Neural progenitor cell (in vitro differentiated cells): ENCODE data around the gene SS18L1. TPM values are rescaled to one million over a fixed set of nuclear protein-coding genes. Genes with fewer than 3 reads are reported as not detected.

ENCODE experiments used
- DNase-seq: peaks from one replicate; pipeline ENCODE4 v3.0.0-alpha.2; 2016; ENCODE audit warnings: low spot score
- H2AFZ ChIP-seq: fragments of 200-600 bp; sonication (generic); replicated peaks from 2 replicates; pipeline ENCODE4 v1.6.1; 2016; ENCODE audit warnings: antibody characterized with exemption
- H3F3A ChIP-seq: fragments of 200-600 bp; sonication (generic); 2 replicates; pipeline ENCODE4 v1.6.1; 2016; ENCODE audit warnings: antibody characterized with exemption, low read depth
- H3K27ac ChIP-seq: fragments of 200-600 bp; sonication (generic); 2 replicates; pipeline ENCODE4 v1.5.1; 2016; ENCODE audit warnings: mild to moderate bottlenecking
- H3K27me3 ChIP-seq: fragments of 200-600 bp; sonication (generic); 2 replicates; pipeline ENCODE4 v1.6.1; 2016; ENCODE audit warnings: mild to moderate bottlenecking, moderate library complexity
- H3K36me3 ChIP-seq: fragments of 200-600 bp; sonication (generic); 2 replicates; pipeline ENCODE4 v1.5.1; 2016
- H3K4me1 ChIP-seq: fragments of 200-600 bp; sonication (generic); 2 replicates; pipeline ENCODE4 v1.6.1; 2016; ENCODE audit warnings: mixed run types
- H3K4me2 ChIP-seq: fragments of 200-600 bp; sonication (generic); 2 replicates; pipeline ENCODE4 v1.6.1; 2016
- H3K4me3 ChIP-seq: fragments of 200-600 bp; sonication (generic); 2 replicates; pipeline ENCODE4 v1.5.1; 2016
- H3K79me2 ChIP-seq: fragments of 200-600 bp; sonication (generic); 2 replicates; pipeline ENCODE4 v1.6.1; 2016; ENCODE audit warnings: low read depth
- H3K9ac ChIP-seq: fragments of 200-600 bp; sonication (generic); 2 replicates; pipeline ENCODE4 v1.6.1; 2016
- H3K9me3 ChIP-seq: fragments of 200-600 bp; sonication (generic); 2 replicates; pipeline ENCODE4 v1.5.1; 2016; ENCODE audit warnings: low read depth
- H4K20me1 ChIP-seq: fragments of 200-600 bp; sonication (generic); 2 replicates; pipeline ENCODE4 v1.6.1; 2016; ENCODE audit warnings: low read depth
- H3K27ac Mint-ChIP-seq: 3 replicates; pipeline ENCODE4 v1.8.0; 2021; ENCODE audit warnings: mixed read lengths
- H3K27me3 Mint-ChIP-seq: 2 replicates; pipeline ENCODE4 v1.8.0; 2022; ENCODE audit warnings: low read depth, mild to moderate bottlenecking, inconsistent platforms, moderate library complexity, mixed read lengths; ENCODE audit not compliant: insufficient read depth
- H3K36me3 Mint-ChIP-seq: 3 replicates; pipeline ENCODE4 v1.8.0; 2021; ENCODE audit warnings: mixed read lengths
- H3K4me1 Mint-ChIP-seq: 3 replicates; pipeline ENCODE4 v1.8.0; 2021; ENCODE audit warnings: mixed read lengths
- H3K4me3 Mint-ChIP-seq: 3 replicates; pipeline ENCODE4 v1.8.0; 2021; ENCODE audit warnings: mild to moderate bottlenecking, moderate library complexity, mixed read lengths
- H3K9me3 Mint-ChIP-seq: 3 replicates; pipeline ENCODE4 v1.8.0; 2020; ENCODE audit warnings: mixed read lengths
- EZH2 ChIP-seq: fragments of 200-600 bp; sonication (generic); IDR thresholded peaks from 2 replicates; pipeline ENCODE4 v1.6.1; 2017; ENCODE audit warnings: antibody characterized with exemption, mild to moderate bottlenecking, moderate library complexity
- EZH2phosphoT487 ChIP-seq: fragments of 200-600 bp; sonication (generic); IDR thresholded peaks from 2 replicates; pipeline ENCODE4 v1.6.1; 2017; ENCODE audit warnings: antibody characterized with exemption
- total RNA-seq: library from RNA; depleted of rRNA; stranded (reverse); fragments of >200 nt; gene quantifications from 2 replicates; pipeline ENCODE4 v1.2.3, GENCODE V29; 2015; ENCODE audit warnings: low replicate concordance
- TF ChIP-seq, protein P1 (sequence below): fragments of 200-600 bp; sonication (generic); IDR thresholded peaks from 2 replicates; pipeline ENCODE4 v1.5.1; 2017; ENCODE audit warnings: antibody characterized with exemption, mild to moderate bottlenecking

The SS18L1 gene
- total RNA-seq, 1 donor from 2014 or later = 25.5 TPM

DNA sequence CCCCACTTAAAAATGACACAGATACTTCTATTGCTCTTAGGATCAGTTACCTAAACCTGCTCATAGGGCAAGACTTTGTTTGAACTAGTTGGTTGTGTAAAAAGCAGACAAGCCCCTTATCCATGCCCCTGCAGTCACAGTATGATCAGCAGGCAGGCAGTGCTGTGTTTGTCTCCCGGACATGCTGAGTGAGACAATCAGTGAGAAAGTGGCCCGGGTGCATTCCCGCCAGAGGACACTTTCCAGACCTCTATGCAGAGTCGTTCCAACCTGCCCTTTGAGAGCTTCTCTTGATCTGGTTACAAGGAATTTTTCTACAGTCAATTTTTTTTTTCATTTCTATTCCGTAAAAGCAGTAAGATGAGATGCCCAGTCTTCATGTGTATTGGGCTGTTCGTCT lies 15.1 kb upstream of the SS18L1 start:
- Histone ChIP-seq H3F3A (peaks cover 9% of the 10 kb centered on the region), H3K4me2 (no peak overlapping the region), H3K36me3 (peaks cover 8% of the 10 kb centered on the region), H3K9ac (no peak overlapping the region), H3K4me3 (no peak overlapping the region), H2AFZ (no peak overlapping the region), H3K27ac (no peak overlapping the region), H3K4me1 (peaks cover 10% of the 10 kb centered on the region), H3K27me3 (no peaks in the 10 kb centered on the region), H3K79me2 (peaks cover 65% of the 10 kb centered on the region), H3K9me3 (no peaks in the 10 kb centered on the region), H4K20me1 (peaks cover 93% of the 10 kb centered on the region)
- TF ChIP-seq, protein P1, sequence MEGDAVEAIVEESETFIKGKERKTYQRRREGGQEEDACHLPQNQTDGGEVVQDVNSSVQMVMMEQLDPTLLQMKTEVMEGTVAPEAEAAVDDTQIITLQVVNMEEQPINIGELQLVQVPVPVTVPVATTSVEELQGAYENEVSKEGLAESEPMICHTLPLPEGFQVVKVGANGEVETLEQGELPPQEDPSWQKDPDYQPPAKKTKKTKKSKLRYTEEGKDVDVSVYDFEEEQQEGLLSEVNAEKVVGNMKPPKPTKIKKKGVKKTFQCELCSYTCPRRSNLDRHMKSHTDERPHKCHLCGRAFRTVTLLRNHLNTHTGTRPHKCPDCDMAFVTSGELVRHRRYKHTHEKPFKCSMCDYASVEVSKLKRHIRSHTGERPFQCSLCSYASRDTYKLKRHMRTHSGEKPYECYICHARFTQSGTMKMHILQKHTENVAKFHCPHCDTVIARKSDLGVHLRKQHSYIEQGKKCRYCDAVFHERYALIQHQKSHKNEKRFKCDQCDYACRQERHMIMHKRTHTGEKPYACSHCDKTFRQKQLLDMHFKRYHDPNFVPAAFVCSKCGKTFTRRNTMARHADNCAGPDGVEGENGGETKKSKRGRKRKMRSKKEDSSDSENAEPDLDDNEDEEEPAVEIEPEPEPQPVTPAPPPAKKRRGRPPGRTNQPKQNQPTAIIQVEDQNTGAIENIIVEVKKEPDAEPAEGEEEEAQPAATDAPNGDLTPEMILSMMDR = no peak
- TF ChIP-seq EZH2 (no peak), EZH2phosphoT487 (no peak)
- Mint-ChIP-seq H3K9me3 (no peaks in the 10 kb centered on the region), H3K4me3 (no peak overlapping the region), H3K27ac (no peak overlapping the region), H3K27me3 (peaks cover 18% of the 10 kb centered on the region), H3K4me1 (peaks cover 11% of the 10 kb centered on the region), H3K36me3 (peaks cover 54% of the 10 kb centered on the region)
- DNase-seq = no peak

DNA sequence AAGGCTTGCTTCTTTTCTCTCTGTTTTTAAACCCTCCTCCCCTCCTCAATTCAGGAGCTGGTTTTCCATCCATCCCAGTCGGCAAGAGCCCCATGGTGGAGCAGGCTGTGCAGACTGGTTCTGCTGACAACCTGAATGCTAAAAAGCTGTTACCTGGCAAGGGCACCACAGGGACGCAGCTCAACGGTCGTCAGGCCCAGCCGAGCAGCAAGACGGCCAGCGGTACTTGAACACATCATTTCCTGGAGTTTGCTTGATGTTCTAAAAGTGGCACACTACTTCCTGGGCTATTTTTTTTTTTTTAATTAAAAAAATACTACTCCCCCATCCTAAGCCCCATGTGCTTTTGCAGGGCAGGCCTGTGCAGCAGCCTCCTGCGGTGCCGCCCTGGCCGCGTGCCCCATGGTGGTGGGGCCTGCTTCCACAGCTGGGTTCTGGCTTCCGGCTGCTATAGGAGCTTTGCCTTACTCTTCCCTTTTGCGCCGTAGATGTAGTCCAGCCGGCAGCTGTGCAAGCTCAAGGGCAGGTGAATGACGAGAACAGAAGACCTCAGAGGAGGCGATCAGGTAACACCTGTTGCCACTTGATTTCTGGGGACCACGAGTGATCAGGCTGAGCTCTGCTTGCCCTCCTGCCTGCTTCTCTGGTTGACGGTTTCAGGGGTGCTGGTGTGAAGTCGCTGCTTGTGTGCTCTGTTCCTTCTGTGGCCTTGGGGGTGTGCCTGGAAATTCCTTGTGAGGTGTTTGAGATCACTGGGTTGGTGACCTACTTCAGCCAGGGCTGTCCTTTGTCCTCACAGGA lies 13.6 kb upstream of the SS18L1 start:
- Histone ChIP-seq H3K4me1 (no peaks in the 10 kb centered on the region), H3K79me2 (peaks cover 50% of the 10 kb centered on the region), H3F3A (peaks cover 13% of the 10 kb centered on the region), H3K9me3 (no peaks in the 10 kb centered on the region), H3K36me3 (peaks cover 8% of the 10 kb centered on the region), H3K27me3 (no peaks in the 10 kb centered on the region), H4K20me1 (peaks cover 93% of the 10 kb centered on the region), H3K27ac (no peak overlapping the region), H3K4me2 (no peak overlapping the region), H2AFZ (no peak overlapping the region), H3K4me3 (no peak overlapping the region), H3K9ac (no peak overlapping the region)
- no peak overlapping the region for H3K27ac Mint-ChIP-seq
- no peak overlapping the region for H3K4me3 Mint-ChIP-seq
- DNase-seq = no peak
- no peaks in the 10 kb centered on the region for H3K4me1 Mint-ChIP-seq
- TF ChIP-seq EZH2phosphoT487 (no peak), EZH2 (no peak)
- TF ChIP-seq, protein P1 = no peak
- peaks cover 50% of the 10 kb centered on the region for H3K36me3 Mint-ChIP-seq
- H3K9me3 Mint-ChIP-seq = no peaks in the 10 kb centered on the region
- peaks cover 16% of the 10 kb centered on the region for H3K27me3 Mint-ChIP-seq

DNA sequence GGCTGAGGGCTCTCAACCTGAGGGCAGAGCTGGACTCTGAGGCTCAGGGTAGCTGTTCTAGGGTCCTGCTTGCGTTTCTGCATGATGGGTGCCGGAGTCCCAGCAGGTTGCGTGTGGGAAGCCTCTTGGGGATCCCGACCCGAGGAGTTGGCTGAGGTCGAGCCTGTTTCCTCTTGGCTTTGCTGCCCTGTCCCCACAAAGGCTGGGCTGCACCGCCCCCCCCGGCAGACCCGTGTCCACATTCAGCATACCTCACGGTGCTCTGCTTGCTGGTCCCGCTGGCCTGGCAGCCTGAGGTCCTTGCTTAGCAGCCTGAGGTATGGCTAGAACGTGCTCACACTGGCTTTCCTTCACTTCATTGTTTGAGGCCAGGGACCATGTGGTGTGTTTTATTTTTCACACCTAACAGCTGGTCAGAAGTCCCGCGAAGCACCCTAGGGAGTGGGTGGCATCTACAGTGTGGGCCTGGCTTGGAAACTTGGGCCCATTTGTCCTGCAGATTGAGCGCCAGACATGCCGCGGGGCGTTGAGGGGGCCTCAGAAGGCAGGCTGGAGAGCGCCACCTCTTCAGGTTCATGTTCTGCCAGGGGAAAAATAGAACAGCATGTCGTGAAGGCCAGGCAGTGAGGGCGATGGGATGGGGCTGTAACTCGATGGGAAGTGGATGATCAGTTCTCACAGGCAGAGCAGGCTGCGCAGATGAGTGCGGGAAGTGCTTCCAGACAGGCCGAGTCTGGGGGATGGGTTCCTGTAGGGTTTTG lies 11.8 kb upstream of the SS18L1 start:
- H3K27ac ChIP-seq = no peak overlapping the region

More for the DNA sequence above, 11.8 kb upstream of the SS18L1 start:
- no peaks in the 10 kb centered on the region for H3K4me1 ChIP-seq
- no peaks in the 10 kb centered on the region for H3K9me3 ChIP-seq
- Mint-ChIP-seq H3K36me3 (peaks cover 47% of the 10 kb centered on the region), H3K9me3 (no peaks in the 10 kb centered on the region), H3K27ac (peak overlapping the region; percentile 81), H3K4me3 (no peak overlapping the region), H3K27me3 (peaks cover 13% of the 10 kb centered on the region), H3K4me1 (no peaks in the 10 kb centered on the region)
- DNase-seq = no peak
- H3K79me2 ChIP-seq = peaks cover 33% of the 10 kb centered on the region
- H3F3A ChIP-seq = peaks cover 31% of the 10 kb centered on the region
- peaks cover 7% of the 10 kb centered on the region for H3K36me3 ChIP-seq
- TF ChIP-seq EZH2 = no peak
- TF ChIP-seq, protein P1 = no peak
- TF ChIP-seq EZH2phosphoT487 = no peak
- no peak overlapping the region for H2AFZ ChIP-seq
- H3K4me3 ChIP-seq = no peak overlapping the region
- no peak overlapping the region for H3K9ac ChIP-seq
- no peak overlapping the region for H3K4me2 ChIP-seq
- no peaks in the 10 kb centered on the region for H3K27me3 ChIP-seq
- H4K20me1 ChIP-seq = peaks cover 91% of the 10 kb centered on the region
